Measurements from ENCODE around the gene PCNX2.

DNA sequence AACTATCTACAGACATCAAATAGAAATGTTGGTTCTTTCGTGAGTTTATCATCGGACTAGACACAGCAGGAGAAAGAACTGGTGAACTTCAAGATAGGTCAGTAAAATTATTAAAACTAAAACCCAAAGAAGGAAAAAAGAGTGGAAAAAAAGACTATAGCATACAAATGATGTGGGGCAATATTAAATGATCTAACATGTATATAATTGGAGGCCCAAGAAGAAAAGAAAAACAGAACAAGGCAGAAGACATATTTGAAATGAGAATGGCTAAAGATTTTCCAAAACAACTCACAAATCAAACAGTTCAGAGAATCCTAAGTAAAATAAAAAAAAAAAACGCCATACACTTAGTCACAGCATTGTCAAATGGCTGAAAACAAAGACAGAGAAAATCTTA, 101.8 kb downstream of the PCNX2 start:
- no peak for TF ChIP-seq CTCF (IDR thresholded peaks at IDR 0.05)
- TF ChIP-seq EP300 (IDR thresholded peaks at IDR 0.05) = no peak
- TF ChIP-seq POLR2A (IDR thresholded peaks at IDR 0.05) = no peak
- no peak for TF ChIP-seq POLR2AphosphoS5 (IDR thresholded peaks at IDR 0.05)

All from sigmoid colon (tissue), 4 donors.